GM23248 (cell line): Measurements from ENCODE around the gene LZIC. TPM values are rescaled to one million over a fixed set of nuclear protein-coding genes. Genes with fewer than 3 reads are reported as not detected.

Experiments used
- DNase-seq: peaks from one replicate; pipeline ENCODE4 v3.0.0-alpha.2; 2015
- H2AFZ ChIP-seq: fragments of 200-600 bp; sonication (generic); 2 replicates; pipeline ENCODE4 v1.6.1; 2016; ENCODE audit warnings: antibody characterized with exemption
- H3F3A ChIP-seq: fragments of 200-600 bp; sonication (generic); 2 replicates; pipeline ENCODE4 v1.6.1; 2016; ENCODE audit warnings: mild to moderate bottlenecking, antibody characterized with exemption, mixed run types; ENCODE audit not compliant: insufficient read depth
- H3K27ac ChIP-seq: fragments of 200-600 bp; sonication (generic); 2 replicates; pipeline ENCODE4 v1.5.1; 2016; ENCODE audit warnings: mild to moderate bottlenecking
- H3K27me3 ChIP-seq: fragments of 200-600 bp; sonication (generic); replicated peaks from 2 replicates; pipeline ENCODE4 v1.6.1; 2016; ENCODE audit warnings: mild to moderate bottlenecking; ENCODE audit not compliant: insufficient read depth
- H3K36me3 ChIP-seq: fragments of 200-600 bp; sonication (generic); 2 replicates; pipeline ENCODE4 v1.6.1; 2016; ENCODE audit warnings: low read depth, mild to moderate bottlenecking
- H3K4me1 ChIP-seq: fragments of 200-600 bp; sonication (generic); 2 replicates; pipeline ENCODE4 v1.6.1; 2016; ENCODE audit warnings: mild to moderate bottlenecking; ENCODE audit not compliant: insufficient read depth
- H3K4me2 ChIP-seq: fragments of 200-600 bp; sonication (generic); one replicate; pipeline ENCODE4 v1.6.1; 2016; ENCODE audit warnings: mild to moderate bottlenecking; ENCODE audit not compliant: unreplicated experiment
- H3K4me3 ChIP-seq: fragments of 200-600 bp; sonication (generic); 2 replicates; pipeline ENCODE4 v1.5.1; 2016; ENCODE audit warnings: mild to moderate bottlenecking
- H3K79me2 ChIP-seq: fragments of 200-600 bp; sonication (generic); 2 replicates; pipeline ENCODE4 v1.6.1; 2016; ENCODE audit warnings: mild to moderate bottlenecking; ENCODE audit not compliant: insufficient read depth
- H3K9ac ChIP-seq: fragments of 200-600 bp; sonication (generic); 2 replicates; pipeline ENCODE4 v1.6.1; 2016; ENCODE audit warnings: mild to moderate bottlenecking
- H3K9me2 ChIP-seq: fragments of 200-600 bp; sonication (generic); 2 replicates; pipeline ENCODE4 v1.6.1; 2016; ENCODE audit warnings: mixed run types, mild to moderate bottlenecking, moderate library complexity; ENCODE audit not compliant: insufficient read depth
- H3K9me3 ChIP-seq: fragments of 200-600 bp; sonication (generic); one replicate; pipeline ENCODE4 v1.6.1; 2017; ENCODE audit warnings: low read depth
- H4K20me1 ChIP-seq: fragments of 200-600 bp; sonication (generic); 2 replicates; pipeline ENCODE4 v1.6.0; 2016; ENCODE audit not compliant: insufficient read depth
- EZH2 ChIP-seq: fragments of 200-600 bp; sonication (generic); IDR thresholded peaks from 2 replicates; pipeline ENCODE4 v1.6.1; 2018; ENCODE audit warnings: antibody characterized with exemption, mild to moderate bottlenecking; ENCODE audit not compliant: insufficient read depth, poor library complexity, severe bottlenecking
- EZH2phosphoT487 ChIP-seq: fragments of 200-600 bp; sonication (generic); IDR thresholded peaks from 2 replicates; pipeline ENCODE4 v1.6.1; 2018; ENCODE audit warnings: antibody characterized with exemption, moderate library complexity, mild to moderate bottlenecking, low read depth; ENCODE audit not compliant: insufficient read depth
- WGBS, 2 experiments: methylation state at CpG; one replicate each; pipeline ENCODE4 v1.1.6; 2015 to 2017; ENCODE audit warnings: low lambda C conversion rate in 2 of 2, low coverage in 1 of 2; ENCODE audit errors: missing lambda C conversion rate in 2 of 2; 5-methylcytosine and 5-hydroxymethylcytosine counted together
- in situ Hi-C: fragments of 300-500 bp; cut with MboI; formaldehyde crosslinking; loops from 2 replicates; pipeline ENCODE4 v1.15.0; 2020
- polyA plus RNA-seq: library from polyadenylated mRNA; unstranded; fragments of >200 nt; fragmentation: Nextera tagmentation; extraction: Ambion mirVana; gene quantifications from 2 replicates; pipeline ENCODE4 v1.2.1, GENCODE V29; 2016
- total RNA-seq: library from RNA; depleted of rRNA; stranded (reverse); fragments of >200 nt; shearing (Covaris generic); gene quantifications from 2 replicates; pipeline ENCODE4 v1.2.3, GENCODE V29; 2014

Gene LZIC
- total and polyA plus RNA-seq, 2 experiments from 2014 or later, result 24.0 to 26.0 TPM

DNA sequence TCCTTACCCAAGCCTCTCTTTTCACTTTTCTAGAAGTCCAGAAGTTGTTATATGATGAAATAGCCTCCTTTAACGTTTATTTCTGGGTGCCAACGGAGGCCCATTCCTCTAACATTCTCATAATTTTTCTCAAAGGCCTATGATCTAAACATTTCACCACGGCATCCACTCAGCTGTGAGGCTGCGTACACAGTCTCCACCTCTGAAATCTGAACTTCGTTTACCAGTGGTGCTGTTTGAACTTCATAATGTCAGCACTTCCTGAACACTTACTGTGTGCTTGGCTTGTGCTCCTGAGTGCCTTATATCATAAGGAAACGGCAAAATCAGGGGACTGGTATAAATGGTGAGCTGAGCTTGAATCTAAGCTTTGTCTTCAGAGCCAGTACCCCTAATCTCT, 41.8 kb upstream of the LZIC start:
- H3K9me2 ChIP-seq, result no peaks in the 10 kb centered on the region
- H3K4me1 ChIP-seq, result no peaks in the 10 kb centered on the region
- no peak overlapping the region for H3K4me3 ChIP-seq
- H3K36me3 ChIP-seq, result peaks cover 14% of the 10 kb centered on the region; the same call in 1 of the 2 replicates
- no peak for DNase-seq
- in situ Hi-C loops, result no loop called here
- H3K9me3 ChIP-seq, result no peaks in the 10 kb centered on the region
- no peaks in the 10 kb centered on the region for H4K20me1 ChIP-seq
- H3K27me3 ChIP-seq, result no peaks in the 10 kb centered on the region
- no peak overlapping the region for H3K9ac ChIP-seq
- TF ChIP-seq EZH2phosphoT487, result no peak
- no peak for TF ChIP-seq EZH2
- no peak overlapping the region for H3K27ac ChIP-seq
- H3K4me2 ChIP-seq, result no peak overlapping the region
- 57 to 60% methylated on average over 6 of the region's 6 CpGs for WGBS, 2 experiments
- H2AFZ ChIP-seq, result no peak overlapping the region
- H3F3A ChIP-seq, result no peaks in the 10 kb centered on the region
- H3K79me2 ChIP-seq, result no peaks in the 10 kb centered on the region

DNA sequence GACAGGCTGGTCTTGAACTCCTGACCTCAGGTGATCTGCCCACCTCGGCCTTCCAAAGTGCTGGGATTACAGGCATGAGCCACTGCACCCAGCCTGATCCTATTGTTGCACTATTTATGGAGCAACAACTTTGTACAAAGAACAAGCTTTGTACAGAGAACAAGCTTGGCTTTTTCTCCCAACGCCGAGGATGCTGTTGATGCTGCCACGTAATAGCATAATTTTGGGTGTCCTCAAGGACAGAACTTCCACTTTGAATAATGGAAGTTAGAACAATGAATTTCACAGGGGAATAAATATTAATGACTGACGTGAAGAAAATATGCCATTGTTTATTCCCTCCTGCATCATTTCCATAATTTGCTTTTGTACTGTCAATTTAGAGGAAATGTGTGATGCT, 41.1 kb upstream of the LZIC start:
- 97 to 98% methylated on average over 5 of the region's 5 CpGs for WGBS, 2 experiments
- Histone ChIP-seq H4K20me1 (no peaks in the 10 kb centered on the region), H3K4me3 (no peak overlapping the region), H2AFZ (no peak overlapping the region), H3F3A (no peaks in the 10 kb centered on the region), H3K9me3 (no peaks in the 10 kb centered on the region), H3K79me2 (no peaks in the 10 kb centered on the region), H3K9me2 (no peaks in the 10 kb centered on the region), H3K27me3 (no peaks in the 10 kb centered on the region), H3K36me3 (peaks cover 14% of the 10 kb centered on the region; the same call in 1 of the 2 replicates), H3K4me1 (no peaks in the 10 kb centered on the region), H3K4me2 (no peak overlapping the region), H3K27ac (no peak overlapping the region), H3K9ac (no peak overlapping the region)
- no peak for TF ChIP-seq EZH2phosphoT487
- TF ChIP-seq EZH2, result no peak
- no peak for DNase-seq
- in situ Hi-C loops, result no loop called here

DNA sequence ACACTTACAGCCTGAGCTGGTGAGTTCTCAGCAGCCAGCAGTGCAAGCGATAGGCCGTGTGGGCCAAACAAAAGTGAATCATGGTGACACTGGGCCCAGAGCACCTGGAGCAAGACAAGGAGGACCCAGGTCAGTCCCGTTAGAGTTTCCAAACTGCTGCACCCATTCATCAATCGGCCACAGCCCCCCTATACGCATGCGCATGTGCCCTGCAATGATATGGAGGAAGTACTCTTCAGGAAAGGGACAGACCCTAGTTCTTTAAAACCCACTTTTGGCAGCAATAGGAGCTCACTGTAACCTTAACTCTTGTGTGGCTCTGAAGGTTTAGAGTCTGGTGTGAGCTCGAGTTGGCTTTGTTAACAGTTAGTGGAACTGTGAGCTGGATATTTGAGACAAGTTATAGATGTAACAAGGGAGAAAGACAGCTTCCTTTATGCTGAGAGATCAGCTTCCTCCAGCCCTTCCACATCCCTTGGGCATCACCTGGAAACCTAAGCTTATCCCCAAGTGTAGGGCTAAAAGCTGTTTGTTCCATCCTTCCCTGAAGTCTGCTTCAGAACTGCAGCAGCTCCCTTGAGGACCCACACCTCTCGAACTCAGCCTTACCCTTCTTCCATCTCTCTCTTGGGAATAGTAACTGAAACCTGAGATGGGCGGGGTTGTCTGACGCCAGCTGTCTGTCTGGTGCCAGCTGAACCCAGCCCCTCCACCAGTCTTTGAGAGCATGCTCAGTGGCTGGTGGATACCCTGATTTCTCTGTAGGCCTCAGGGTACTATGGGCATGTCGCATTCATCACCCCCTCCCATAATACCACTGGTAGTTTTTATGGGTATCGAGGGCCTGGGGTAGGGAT, 17.7 kb upstream of the LZIC start:
- H4K20me1 ChIP-seq, result 0 out of 2 replicates have a peak, but pooled peaks cover 3% of the 10 kb centered on the region
- H3F3A ChIP-seq, result no peaks in the 10 kb centered on the region
- no peak overlapping the region for H3K27ac ChIP-seq
- H3K36me3 ChIP-seq, result no peaks in the 10 kb centered on the region
- WGBS, 2 experiments, result 83 to 84% methylated on average over 12 of the region's 12 CpGs
- TF ChIP-seq EZH2 (no peak), EZH2phosphoT487 (no peak)
- H3K9ac ChIP-seq, result no peak overlapping the region
- H3K9me2 ChIP-seq, result no peaks in the 10 kb centered on the region
- no peaks in the 10 kb centered on the region for H3K4me1 ChIP-seq
- H3K4me3 ChIP-seq, result no peak overlapping the region
- no peaks in the 10 kb centered on the region for H3K9me3 ChIP-seq
- H3K79me2 ChIP-seq, result 0 out of 2 replicates have a peak, but pooled peaks cover 12% of the 10 kb centered on the region
- H2AFZ ChIP-seq, result no peak overlapping the region
- no peaks in the 10 kb centered on the region for H3K27me3 ChIP-seq
- H3K4me2 ChIP-seq, result no peak overlapping the region
- in situ Hi-C loops, result no loop called here
- no peak for DNase-seq

DNA sequence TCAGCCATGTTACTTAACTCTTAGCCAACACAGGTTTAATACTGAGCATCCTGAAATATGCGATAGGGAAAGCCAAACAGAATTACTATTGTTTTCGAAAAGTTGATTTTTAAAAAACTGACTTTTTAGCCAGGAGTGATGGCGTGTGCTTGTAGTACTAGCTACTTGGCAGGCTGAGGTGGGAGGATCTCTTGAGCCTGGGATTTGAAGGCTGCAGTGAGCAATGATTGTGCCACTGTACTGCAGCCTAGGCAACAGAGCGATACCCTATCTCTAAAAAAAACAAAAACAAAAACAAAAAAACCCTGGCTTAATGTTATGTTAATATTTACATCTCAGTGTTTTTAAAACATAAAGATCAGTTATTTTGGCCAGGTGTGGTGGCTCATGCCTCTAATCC, 16.8 kb upstream of the LZIC start:
- H3K9ac ChIP-seq, result no peak overlapping the region
- no peak overlapping the region for H3K27ac ChIP-seq
- in situ Hi-C loops, result no loop called here
- no peaks in the 10 kb centered on the region for H3K9me2 ChIP-seq
- no peaks in the 10 kb centered on the region for H3K4me1 ChIP-seq
- 0 out of 2 replicates have a peak, but pooled peaks cover 3% of the 10 kb centered on the region for H4K20me1 ChIP-seq
- 54 to 56% methylated on average over 4 of the region's 4 CpGs for WGBS, 2 experiments
- no peaks in the 10 kb centered on the region for H3K9me3 ChIP-seq
- no peaks in the 10 kb centered on the region for H3K36me3 ChIP-seq
- H2AFZ ChIP-seq, result no peak overlapping the region
- H3K79me2 ChIP-seq, result 0 out of 2 replicates have a peak, but pooled peaks cover 12% of the 10 kb centered on the region
- no peaks in the 10 kb centered on the region for H3F3A ChIP-seq
- DNase-seq, result peak; percentile 22
- no peak overlapping the region for H3K4me3 ChIP-seq
- no peak overlapping the region for H3K4me2 ChIP-seq
- H3K27me3 ChIP-seq, result no peaks in the 10 kb centered on the region
- TF ChIP-seq EZH2phosphoT487 (no peak), EZH2 (no peak)
